Stimulated activated CD8-positive, alpha-beta memory T cell treated with anti-CD3 and anti-CD28 coated beads, Interleukin-4, amount 100 ng/mL, for 4 hours (primary cell): ENCODE results near the gene TREX2.
A peak's percentile ranks its signal among the peaks of the same experiment; 100 is the strongest.

Source experiments
- DNase-seq, 2 donors: peaks; one replicate each; pipeline ENCODE4 v3.0.0-alpha.2; 2020; ENCODE audit warnings: low read depth in 2 of 2, low spot score in 1 of 2

TREX2 gene

GRCh38 chrX:153440556-153441135, 5.2 kb downstream of the TREX2 start:
- no peak for DNase-seq

- no peak for DNase-seq
These were observed 5.9 kb downstream of the TREX2 start for GRCh38 chrX:153439977-153440376.

- DNase-seq = no peak
These were observed 7.3 kb downstream of the TREX2 start for GRCh38 chrX:153438532-153438931.

- no peak for DNase-seq
These were observed 10.0 kb downstream of the TREX2 start for GRCh38 chrX:153435845-153436244.

- DNase-seq = no peak
These were observed 11.1 kb downstream of the TREX2 start for GRCh38 chrX:153434801-153435200.

- no peak for DNase-seq
These were observed 12.0 kb downstream of the TREX2 start for GRCh38 chrX:153433781-153434285.

GRCh38 chrX:153433161-153433680, 12.6 kb downstream of the TREX2 start:
- DNase-seq = no peak

GRCh38 chrX:153430796-153431195, 15.1 kb downstream of the TREX2 start:
- DNase-seq = no peak

GRCh38 chrX:153426204-153426603, 19.7 kb downstream of the TREX2 start:
- no peak for DNase-seq

GRCh38 chrX:153423652-153424051, 22.2 kb downstream of the TREX2 start:
- no peak for DNase-seq

GRCh38 chrX:153421856-153422255, 24.0 kb downstream of the TREX2 start:
- no peak for DNase-seq

GRCh38 chrX:153420851-153421599, 24.8 kb downstream of the TREX2 start:
- DNase-seq = no peak

GRCh38 chrX:153417637-153418036, 28.2 kb downstream of the TREX2 start:
- no peak for DNase-seq

- DNase-seq = no peak
These were observed 28.9 kb downstream of the TREX2 start for GRCh38 chrX:153416781-153417450.

GRCh38 chrX:153414856-153415510, 30.9 kb downstream of the TREX2 start:
- DNase-seq = no peak

GRCh38 chrX:153413731-153414130, 32.1 kb downstream of the TREX2 start:
- no peak for DNase-seq

- no peak for DNase-seq
These were observed 32.8 kb downstream of the TREX2 start for GRCh38 chrX:153412746-153413720.

GRCh38 chrX:153411988-153412574, 33.8 kb downstream of the TREX2 start:
- DNase-seq = no peak

- DNase-seq = peak in 1 of 2 donors; percentile 14
These were observed 34.4 kb downstream of the TREX2 start, which contains the start of gene ZFP92 for GRCh38 chrX:153411255-153411987. ZFP92 (plus strand) TSS chrX:153411472; CDS start chrX:153418323, 6,851 bp downstream.
